Right ventricle myocardium superior (tissue), 1 donor: ENCODE measurements around the gene EBLN1. TPM values are rescaled to one million over a fixed set of nuclear protein-coding genes. Genes with fewer than 3 reads are reported as not detected.

Experiments
- ATAC-seq: fragments of 200-7000 bp; cut with Tn5 transposase; one replicate; pipeline ENCODE4 v1.9.1; 2020; ENCODE audit warnings: mild to moderate bottlenecking; ENCODE audit not compliant: poor library complexity
- DNase-seq: peaks from one replicate; pipeline ENCODE4 v3.0.0-alpha.2; 2020
- intact Hi-C: fragments of 100-400 bp; cut with DNase I; formaldehyde crosslinking; loops from one replicate; pipeline ENCODE4 v1.11.2; 2022
- total RNA-seq: library from RNA; stranded (reverse); fragmentation: NEBNext Ultra II Directional; extraction: Animal tissue kit (Norgen Biotek cat#: 25700); gene quantifications from one replicate; pipeline ENCODE4 v1.2.1, GENCODE V29; 2021
- donor health status: DM: no; HTN: yes; CAD: no; lungs with severe emphysema.

Gene EBLN1
- total RNA-seq, 1 donor from 2014 or later: not detected

DNA sequence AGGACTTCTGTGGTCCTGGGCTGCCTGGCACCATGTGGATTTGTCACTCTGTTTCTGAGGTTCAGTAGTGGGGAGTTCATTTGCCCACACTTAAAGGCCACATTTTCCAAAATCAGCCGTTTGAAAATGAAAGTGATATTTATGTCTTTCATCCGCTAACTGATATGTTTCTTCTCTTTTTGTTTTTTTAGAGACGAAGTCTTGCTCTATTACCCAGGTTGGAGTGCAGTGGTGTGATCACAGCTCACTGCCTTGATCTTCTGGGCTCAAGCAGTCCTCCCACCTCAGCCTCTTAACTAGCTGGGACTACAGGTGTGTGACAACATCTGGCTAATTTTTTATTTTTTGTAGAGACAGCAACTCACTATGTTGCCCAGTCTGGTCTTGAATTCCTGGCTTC is 58.6 kb downstream of the EBLN1 start:
- intact Hi-C loops: no loop called here
- ATAC-seq: no peak
- DNase-seq: no peak

Other genes with a start within 250 kb of the EBLN1 start
- 10.9 TPM for gene DNAJC1, start 214.3 kb downstream of the EBLN1 start, total RNA-seq
- gene COMMD3, start 98.4 kb upstream of the EBLN1 start, total RNA-seq: 87.0 TPM
- gene BMI1, start 103.1 kb upstream of the EBLN1 start, total RNA-seq: 36.5 TPM
- gene SPAG6, start 127.5 kb upstream of the EBLN1 start, total RNA-seq: not detected